ENCODE measurements around the gene KRT10.
"Not testable (repeated sequence)": the region's sequence is repeated elsewhere in the genome, so short reads cannot be mapped to it uniquely, and the experiment has no call there.

Gene KRT10

DNA sequence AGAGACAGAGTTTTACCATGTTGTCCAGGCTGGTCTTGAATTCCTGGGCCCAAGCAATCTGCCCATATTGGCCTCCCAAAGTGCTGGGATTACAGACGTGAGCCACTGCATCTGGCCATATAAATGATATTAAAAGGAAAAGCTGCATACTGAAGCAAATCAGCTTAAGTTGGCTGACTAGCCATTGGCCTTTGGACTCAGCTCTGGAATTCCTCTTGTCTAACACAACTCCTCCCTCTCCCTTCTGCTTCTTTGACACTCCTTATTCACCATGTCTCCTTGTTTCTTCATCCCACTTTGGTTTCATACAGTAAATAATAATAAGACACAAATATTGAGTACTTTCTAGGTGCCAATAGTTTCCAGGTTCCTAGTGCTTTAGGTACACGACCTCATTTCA, 37.1 kb upstream of the KRT10 start:
- TF ChIP-seq CTCF (conservative IDR thresholded peaks at IDR 0.05; ENCODE audit: low read length), result no peak
- peak; percentile 9 for DNase-seq (ENCODE audit: low read depth)
- H3K4me3 ChIP-seq (ENCODE audit: low read length), result no peak overlapping the region

GRCh38 chr17:40858667-40859066, 36.3 kb upstream of the KRT10 start:
- H3K4me3 ChIP-seq (ENCODE audit: low read length); DNase-seq (ENCODE audit: low read depth): not testable (repeated sequence)

- no peak overlapping the region for H3K4me3 ChIP-seq (ENCODE audit: low read length)
- DNase-seq (ENCODE audit: low read depth), result peak; percentile 81
- TF ChIP-seq CTCF (conservative IDR thresholded peaks at IDR 0.05; ENCODE audit: low read length), result no peak
Measured at GRCh38 chr17:40857535-40857934, 35.1 kb upstream of the KRT10 start.

- peak; percentile 89 for DNase-seq (ENCODE audit: low read depth)
- no peak for TF ChIP-seq CTCF (conservative IDR thresholded peaks at IDR 0.05; ENCODE audit: low read length)
Measured at GRCh38 chr17:40854175-40854814, 31.9 kb upstream of the KRT10 start.

GRCh38 chr17:40852364-40852763, 29.9 kb upstream of the KRT10 start:
- H3K4me3 ChIP-seq (ENCODE audit: low read length), result no peak overlapping the region
- no peak for TF ChIP-seq CTCF (conservative IDR thresholded peaks at IDR 0.05; ENCODE audit: low read length)
- no peak for DNase-seq (ENCODE audit: low read depth)

More at GRCh38 chr17:40854175-40854814, 31.9 kb upstream of the KRT10 start:
- no peak overlapping the region for H3K4me3 ChIP-seq (ENCODE audit: low read length)

DNA sequence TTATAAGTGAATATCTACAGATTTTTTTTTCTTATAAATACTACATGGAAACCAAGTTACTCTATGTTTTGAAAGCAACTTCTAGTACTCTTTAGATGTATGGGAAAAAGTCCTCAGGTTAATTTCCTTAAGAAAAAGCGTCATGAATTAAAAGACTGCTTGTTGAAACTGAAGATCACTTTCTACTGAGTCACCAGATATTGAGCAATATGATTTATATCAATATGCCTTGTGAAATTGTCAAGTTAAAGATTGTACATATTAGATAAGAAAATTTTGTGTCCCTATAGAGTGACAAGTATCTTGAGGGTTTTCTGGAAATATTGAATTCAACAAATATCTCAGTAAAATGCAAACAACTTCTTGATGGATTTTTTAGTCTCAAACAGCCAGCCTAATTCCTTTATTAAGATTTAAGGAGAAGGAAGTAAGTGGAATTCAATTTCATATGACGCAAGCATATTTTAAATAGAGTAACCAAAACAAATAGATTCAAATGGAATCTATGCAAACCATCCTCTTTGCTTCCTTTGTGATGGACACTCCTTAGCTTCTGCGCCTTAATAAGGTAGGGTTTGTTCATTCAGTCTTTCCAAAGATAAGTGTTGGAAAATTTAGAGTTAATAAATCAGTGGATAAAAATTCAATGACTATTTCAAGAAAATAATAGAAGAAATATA, 28.0 kb upstream of the KRT10 start:
- TF ChIP-seq CTCF (conservative IDR thresholded peaks at IDR 0.05; ENCODE audit: low read length), result no peak
- H3K4me3 ChIP-seq (ENCODE audit: low read length), result no peak overlapping the region
- DNase-seq (ENCODE audit: low read depth), result no peak

DNA sequence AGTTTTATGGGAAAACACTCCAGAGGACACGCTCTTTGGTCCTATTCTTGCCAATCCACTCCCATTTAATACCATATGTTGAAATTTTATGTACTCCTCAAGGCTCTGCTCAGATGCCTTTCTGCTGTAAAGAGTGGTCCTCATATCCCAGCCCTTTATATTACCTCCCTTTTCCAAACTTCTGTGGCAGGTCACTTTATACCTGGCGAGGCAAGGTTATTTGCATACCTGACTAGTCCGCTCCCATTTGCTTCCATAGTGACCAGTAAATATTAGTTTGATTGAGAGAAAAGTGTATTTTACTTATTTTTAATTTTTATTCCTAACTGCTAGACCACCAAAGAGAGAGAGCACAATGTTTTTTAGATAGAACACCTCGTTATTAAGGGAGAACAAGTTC, 27.3 kb upstream of the KRT10 start:
- H3K4me3 ChIP-seq (ENCODE audit: low read length), result no peak overlapping the region
- TF ChIP-seq CTCF (conservative IDR thresholded peaks at IDR 0.05; ENCODE audit: low read length), result no peak
- no peak for DNase-seq (ENCODE audit: low read depth)
